C1 segment of cervical spinal cord (tissue), 14 donors: ENCODE data around the gene PFDN4.
A peak's percentile ranks its signal among the peaks of the same experiment; 100 is the strongest.

Source experiments
- DNase-seq, 14 donors: peaks; one replicate each; lab custom pipeline; 2025; lab: John Stamatoyannopoulos, UW

Gene PFDN4

DNA sequence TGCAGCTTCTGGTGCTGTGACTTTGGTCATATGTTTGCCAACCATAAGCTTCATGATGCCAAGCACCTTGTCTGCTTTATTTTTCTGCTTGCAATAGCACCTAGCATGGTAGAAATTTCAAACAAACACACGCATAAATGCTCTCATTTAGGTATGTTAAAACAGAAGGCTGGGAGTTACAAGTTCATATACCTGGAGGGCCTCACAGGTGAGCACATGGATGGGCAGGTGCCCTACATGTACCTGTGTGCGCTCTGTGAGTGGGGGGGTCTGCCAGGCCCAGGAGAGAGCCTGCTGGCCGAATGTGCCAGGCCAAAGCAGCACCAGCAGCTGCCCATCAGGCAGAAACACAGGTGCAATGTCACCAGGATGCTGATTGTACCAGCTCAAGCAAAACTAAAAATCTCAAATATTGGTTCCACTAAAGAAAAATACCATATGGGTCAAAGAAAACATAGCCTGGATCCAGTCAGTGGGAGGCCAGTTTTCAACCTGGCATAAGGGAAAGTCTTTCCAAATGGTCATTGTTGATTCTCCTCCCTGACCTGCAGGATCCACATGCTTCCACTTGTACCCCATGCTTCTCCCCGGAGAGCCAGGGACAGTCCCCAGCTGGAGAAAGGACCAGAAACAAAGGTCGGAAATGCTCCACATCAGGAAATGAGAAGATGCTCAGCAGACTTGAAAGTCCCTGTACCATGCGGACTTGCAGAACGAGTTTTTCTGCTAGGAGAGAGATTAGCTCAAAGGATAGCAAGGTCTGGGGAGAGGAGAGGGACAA is 7.2 kb upstream of the PFDN4 start:
- peak in 1 of 14 donors; percentile 29 for DNase-seq

DNA sequence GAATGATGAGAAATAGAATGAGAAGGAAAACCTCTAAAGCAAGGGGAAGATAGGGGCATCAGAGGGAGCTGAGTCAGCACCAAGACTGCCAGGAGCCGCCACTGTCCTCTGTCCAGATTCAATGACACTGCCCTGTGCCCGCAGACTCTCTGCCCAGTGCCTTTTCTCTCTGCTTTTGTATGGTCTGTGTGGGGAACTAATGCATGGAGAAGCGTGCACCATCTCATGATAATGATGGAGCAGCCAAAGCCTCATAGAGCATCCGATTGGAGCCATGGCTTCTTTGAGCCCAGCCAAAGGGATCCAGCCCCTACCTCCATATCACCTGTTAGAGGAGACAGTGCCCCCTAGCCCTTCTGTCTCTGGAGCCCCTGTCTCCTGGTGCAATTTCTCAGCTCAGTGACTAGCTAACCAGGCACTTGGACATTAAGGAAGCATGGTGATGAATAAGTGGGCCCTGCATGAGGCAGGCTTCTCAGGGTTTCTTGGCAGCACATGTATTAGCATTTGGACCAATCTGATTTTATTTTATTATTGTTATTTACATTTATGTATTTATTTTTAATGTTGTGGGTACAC is 6.5 kb upstream of the PFDN4 start:
- no peak for DNase-seq

DNA sequence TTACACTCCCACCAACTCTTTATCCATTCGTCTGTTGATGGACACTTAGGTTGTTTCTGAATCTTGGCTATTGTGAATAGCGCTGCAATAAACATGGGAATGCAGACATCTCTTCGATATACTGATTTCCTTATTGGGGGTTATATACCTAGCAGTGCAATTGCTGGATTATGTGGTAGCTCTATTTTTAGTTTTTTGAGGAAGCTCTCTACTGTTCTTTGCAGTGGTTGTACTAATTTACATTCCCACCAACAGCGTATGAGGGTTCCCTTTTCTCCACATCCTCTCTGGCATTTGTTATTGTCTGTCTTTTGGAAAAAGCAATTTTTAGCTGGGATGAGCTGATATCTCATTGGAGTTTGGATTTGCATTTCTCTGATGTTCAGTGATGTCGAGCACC is 4.6 kb upstream of the PFDN4 start:
- no peak for DNase-seq

DNA sequence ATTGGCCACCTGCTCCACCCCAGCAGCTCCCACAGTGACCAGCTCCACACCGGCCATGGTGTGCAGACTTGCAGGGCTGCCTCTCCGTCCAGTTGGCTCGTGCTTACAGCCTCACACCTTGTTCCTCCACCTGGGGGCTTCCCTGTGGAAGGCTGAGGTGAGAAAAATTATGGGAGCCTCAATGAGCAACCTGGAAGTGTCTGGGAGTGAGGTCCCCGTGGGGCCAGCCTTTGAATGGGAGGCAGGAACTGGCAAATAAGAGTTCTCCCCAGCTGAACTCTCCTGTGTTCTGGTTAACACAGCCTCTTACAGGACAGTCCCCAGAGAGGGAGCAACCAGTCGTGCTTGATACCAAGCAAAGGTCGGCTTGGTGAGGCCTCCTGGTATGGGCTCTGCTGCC is 3.8 kb upstream of the PFDN4 start:
- DNase-seq = no peak

DNA sequence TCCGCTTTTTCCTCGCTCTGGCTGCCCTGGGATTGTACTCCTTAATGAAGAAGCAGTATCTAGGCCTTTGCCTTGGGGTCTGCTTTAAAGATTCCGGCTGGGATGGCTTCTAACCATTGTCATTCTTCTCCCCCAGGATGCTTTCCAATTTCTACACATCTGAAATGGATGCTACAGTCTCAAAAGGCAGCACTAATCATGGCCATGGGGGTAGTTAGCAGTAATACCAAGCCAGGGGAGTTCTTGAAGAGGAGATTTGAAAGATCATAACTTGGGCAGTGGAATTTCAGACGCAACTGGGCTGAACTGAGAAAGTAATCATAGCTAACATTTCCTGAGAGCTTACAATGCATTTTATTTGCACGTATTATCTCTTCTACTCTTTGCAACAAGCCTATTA is 3.4 kb upstream of the PFDN4 start:
- no peak for DNase-seq

DNA sequence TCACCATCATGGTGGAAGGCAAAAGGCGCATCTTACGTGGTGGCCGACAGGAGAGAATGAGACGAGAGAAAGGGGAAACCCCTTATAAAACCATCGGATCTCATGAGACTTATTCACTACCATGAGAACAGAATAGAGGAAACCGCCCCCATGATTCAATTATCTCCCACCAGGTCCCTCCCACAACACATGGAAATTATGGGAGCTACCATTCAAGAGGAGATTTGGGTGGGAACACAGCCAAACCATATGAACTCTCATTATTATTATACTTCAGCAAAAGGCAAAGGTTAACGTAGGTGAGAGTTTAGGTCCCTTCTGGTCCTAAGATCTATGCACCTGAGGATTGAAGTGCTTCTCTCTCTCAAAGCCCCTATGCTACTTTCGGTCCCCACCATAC is 2.4 kb upstream of the PFDN4 start:
- DNase-seq = no peak

DNA sequence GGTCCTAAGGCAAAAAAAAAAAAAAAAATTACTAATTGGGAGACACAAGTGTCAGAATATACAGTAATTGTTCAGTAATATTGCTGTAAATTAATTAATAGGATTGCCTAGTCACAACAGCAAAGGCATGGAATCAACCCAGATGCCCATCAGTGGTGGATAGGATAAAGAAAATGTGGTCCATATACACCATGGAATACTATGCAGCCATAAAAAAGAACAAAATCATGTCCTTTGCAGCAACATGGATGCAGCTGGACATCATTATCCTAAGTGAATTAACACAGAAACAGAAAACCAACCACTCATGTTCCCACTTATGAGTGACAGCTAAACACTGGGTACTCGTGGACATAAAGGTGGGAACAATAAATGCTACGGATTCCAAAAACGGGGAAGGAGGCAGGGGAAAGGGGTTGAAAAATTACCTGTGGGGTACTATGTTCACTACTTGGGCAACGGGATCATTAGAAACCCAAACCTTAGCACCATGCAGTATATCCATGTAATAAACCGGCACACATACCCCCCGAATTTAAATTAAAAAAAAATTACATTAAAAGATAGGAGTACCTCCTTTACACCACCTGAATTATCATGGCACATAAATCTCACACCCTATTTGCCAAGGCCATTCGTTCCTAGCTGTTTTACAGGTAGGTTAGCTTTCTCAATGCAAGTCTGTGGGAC is 689 bp upstream of the PFDN4 start:
- DNase-seq = no peak

DNA sequence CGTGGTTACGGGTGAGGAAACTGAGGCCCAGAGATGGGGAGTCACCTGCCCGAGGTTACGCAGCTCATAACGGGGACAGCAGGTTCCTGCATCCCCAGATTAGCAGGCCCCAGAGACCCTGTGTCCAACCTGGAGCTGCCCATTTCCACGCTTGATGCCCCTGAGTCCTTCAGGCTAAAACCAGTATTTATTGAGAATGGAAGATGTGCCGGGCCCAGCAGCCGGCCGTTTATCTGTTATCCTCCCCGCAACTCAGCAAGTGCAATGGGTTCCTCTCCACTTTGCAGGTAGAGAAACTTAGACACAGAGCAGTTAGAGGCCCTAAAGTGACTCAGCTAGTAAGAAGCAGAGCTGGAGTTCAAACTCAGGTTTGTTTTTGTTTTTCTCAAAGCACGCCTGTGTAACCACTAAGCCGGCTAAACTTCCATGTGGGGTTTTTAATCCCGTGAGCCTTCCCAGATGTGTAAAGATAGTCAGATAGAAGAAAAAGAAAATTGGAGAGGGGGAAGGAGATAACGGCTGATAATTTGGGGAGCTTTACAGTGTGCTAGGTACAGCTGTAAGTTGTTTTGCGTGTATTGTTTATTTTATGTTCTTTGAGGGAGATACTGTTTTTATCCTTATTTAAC is 775 bp downstream of the PFDN4 start:
- peak in 2 of 14 donors; percentile 56 to 60 for DNase-seq

DNA sequence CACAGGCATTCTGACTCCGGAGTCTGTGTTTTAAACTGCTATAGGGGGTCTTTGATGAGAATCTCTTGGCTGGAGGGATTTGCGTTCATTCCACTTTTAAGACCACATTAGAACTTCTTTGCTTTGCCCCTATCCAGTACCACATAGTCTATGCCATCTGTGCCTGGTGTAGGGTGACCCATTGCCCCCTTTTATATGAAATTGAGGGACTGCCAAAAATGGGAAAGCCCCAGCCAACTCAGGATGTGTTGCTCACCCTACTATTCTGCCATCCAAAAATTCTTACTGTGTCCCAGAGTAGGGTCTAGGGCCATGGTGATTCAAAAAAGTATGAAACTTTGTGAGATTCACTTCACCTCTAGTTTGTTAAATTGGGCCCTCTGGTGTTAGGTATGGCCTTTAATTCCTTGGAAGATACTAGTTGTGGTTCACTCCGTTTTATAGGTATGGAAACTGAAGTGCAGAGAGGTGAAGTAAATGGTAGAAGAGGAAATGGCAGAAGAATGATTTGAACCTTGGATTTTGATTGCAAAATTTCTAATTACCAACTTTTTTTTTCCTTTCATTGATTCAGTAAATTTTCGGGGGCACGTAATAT is 1.4 kb downstream of the PFDN4 start:
- DNase-seq = no peak

DNA sequence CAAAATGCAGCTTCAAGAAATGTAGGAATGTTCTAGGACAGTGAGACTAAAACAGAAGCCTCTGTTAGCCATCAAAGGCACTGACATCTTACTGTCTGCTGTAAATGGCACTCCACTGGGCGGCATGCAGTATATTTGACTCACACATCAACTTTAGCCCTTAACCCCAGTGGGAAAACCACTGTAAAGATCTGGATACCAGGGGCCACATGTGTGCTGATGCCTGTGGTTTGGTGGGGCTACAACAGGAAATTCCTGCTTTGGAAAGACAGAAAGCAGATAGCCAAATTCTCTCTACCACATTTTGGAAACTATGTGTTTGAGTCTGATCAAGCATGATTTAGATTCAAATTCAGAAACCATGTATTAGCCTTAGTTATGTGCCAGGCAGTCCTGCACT is 4.3 kb downstream of the PFDN4 start:
- DNase-seq = no peak

DNA sequence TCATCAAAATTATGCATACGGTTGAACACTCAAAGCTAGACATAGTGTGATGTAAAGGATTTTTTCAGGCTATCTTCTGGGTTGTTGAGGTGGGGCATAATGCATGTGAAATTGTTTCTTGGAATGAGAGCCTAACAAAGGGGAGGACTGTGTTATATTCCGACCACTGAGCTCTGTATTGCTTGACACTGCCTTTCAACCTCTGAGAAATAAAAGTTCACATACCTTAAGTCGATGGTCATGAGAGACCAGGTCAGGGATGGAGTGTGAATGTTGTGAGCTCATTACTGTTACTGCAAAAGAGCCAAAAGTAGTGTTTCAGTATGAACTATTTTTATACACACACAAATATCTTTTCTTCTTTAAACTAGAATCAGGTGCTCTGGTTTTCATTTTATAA is 5.0 kb downstream of the PFDN4 start:
- no peak for DNase-seq

DNA sequence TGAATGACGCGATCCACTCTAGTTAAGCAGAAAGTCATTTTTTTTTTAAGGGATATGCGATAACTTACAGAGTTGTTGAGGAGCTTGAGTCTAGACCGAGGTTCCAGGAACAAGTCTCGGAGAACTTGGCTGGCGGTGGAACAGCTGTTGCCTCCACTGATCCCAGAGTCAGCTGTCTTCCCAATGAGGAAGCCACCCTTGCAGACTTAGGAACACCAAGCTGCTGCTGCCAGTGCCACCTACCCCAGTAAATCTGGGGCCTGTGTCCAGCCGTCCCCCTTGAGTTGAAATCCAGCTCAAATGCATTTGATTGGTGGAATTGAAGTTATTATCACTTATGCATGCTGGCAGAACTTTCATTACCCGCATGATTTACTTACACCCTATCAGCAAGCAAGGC is 6.7 kb downstream of the PFDN4 start:
- no peak for DNase-seq

DNA sequence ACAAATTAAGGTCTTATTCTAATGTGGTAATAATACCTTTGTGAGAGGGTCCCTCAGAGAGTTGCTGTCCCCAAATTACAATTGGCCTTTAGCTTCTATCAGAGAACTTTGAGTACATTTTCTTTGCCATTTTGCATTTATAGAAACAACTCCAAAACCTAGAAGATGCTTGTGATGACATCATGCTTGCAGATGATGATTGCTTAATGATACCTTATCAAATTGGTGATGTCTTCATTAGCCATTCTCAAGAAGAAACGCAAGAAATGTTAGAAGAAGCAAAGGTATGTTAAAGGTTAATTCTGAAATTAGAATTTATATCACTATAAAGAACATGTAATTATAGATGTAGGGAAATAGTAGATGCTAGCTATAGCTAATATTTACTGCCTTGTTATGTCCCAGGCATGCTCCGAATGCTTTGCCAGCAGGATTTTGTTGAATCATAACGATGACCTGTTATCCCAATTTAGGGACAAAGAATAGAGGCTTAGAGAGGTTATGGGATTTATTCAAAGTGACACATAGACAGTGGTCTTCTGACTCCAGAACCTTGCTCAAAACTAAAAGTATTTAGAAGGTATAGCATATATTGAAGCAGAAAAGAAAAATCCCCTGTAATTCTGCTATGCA is 7.4 kb downstream of the PFDN4 start:
- DNase-seq = no peak

DNA sequence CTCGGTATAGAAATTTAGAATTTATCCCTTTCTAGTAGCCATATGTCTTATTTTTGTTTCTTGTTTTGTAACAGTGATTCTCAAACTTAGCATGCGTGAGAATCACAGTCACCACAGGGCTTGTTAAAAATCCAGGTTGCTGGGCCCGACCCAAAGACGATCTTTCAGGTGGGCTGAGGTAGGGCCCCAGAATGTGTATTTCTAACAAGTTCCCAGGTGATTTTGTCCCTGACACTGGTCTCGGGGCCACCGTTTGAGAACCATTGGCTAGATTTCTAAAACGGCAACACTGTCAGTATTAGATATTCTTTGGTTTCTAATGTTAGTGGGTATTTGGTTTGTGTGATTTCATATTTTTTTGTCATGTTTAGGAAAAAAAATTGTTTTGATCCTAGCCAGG is 9.9 kb downstream of the PFDN4 start:
- DNase-seq = no peak

DNA sequence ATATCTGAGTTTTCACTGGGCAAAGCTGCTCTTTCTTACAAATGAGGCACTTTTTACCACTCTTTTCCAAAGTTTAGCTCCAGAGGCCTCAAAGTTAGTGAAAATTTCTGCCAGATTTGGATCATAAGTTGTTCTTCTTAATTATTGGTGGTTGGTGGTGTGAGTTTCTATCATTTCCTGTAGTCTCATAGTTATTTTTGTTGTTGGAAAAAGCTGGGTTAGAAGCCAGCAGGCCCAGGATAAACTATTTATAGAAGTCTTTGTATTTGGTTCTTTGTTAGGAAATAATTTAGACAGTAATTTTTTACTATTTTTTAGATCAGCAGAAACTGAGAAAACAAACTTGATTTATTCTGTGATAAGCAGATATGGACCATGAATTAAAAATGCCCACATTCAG is 10.6 kb downstream of the PFDN4 start:
- no peak for DNase-seq

DNA sequence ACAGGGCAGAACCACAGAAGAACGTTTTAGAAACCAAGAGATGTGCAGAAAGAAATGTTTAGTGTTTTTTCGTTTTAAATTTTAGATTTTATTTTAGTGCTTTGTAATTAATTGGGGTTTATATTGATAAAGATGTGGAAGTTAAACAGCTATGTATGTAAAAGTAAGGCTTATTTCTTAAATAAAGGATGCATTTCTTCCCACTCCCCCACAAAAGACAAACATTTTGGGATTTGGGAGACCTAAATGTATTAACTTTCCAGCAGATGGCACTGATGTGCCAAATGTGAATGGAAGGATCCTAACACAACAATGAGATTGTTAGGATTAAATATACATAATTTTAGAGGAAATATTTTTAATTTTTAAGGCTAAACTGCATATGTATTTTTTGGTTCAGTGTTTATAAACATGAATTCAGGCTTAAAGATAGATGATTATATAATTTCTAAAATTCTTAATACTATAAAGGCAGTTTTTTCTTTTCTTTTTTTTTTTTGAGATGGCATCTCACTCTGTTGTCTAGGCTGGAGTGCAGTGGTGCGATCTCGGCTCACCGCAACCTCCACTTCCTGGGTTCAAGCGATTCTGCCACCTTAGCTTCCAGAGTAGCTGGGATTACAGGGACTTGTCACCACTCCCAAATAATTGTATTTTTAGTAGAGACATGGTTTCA is 12.0 kb downstream of the PFDN4 start:
- no peak for DNase-seq

DNA sequence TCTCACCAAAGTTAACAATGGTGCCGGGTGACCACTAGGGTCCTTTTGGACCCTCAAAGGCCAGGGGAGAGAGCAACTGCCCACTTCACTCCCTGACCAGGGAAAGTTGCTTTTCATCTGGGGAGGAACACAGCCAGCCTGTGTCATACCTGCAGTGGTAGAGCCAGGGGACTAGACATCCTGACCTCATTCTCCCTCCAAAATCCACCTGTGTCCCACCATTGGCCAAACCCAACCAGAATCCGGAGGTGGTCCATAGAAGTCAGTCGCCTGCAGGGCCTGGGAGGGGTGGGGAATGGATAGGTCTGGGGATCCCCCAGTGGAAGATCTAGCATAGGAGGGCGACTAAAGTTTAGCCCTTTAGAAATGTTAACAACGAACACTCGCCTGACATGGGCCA is 12.8 kb downstream of the PFDN4 start:
- no peak for DNase-seq

DNA sequence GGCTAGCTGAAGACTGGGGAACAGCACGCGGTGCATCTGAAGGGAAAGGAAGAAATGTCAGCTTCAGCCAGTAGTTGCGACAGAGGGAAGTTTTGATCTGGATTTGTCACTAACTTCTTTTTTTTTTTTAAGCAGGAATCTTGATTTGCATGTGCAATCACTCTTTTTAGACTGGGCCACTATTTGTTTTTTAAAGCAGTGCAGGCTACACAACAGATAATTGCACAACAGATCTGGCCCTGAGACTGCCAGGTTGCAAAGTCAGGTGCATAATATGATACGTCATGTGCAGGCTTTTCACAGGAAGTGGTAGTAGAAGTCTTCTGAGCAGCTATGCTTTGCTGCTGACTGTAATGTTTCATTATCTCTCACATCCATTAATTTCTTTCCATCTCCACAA is 13.5 kb downstream of the PFDN4 start:
- DNase-seq = no peak

DNA sequence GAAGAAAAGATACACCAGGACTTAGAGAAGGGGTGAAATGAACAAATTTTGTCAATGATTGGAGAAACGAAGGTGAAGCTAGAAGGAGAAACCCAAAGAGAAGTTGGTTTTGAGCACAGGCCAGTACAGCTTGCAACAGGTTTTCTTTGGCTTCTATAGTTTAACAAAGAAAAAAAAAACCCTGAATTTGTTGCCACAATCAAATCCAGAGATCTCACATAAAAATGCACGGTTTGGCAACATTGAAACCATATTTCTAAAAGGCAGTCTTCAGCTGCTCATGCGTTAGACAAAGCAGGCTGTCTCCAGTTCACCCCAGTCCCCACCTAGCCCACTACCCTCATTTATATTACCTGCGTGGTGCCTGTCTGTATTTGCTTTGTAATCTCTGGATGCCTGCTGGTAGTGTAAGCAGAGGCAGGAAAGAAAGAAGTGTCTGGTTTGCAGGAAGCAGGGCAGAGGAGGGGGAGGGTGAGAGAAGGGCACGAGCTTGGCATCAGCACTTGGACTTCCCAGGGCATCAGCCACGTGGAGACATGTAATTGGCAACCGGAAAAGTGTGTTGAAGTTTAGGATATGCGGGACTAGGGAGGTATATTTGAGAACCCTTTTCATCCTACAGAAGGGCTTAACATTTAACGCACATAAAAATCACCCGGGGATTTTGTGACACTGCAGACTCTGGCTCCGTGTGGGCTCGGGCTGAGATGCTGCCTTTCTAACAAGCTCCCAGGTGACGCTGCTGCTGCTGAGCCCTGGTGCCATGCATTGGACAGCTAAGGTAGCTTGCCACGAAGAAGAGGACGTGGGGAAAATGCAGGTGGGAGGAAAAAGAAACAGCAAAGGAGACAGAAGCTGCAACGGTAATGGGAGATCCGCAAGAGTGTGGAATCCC is 14.4 kb downstream of the PFDN4 start:
- no peak for DNase-seq

DNA sequence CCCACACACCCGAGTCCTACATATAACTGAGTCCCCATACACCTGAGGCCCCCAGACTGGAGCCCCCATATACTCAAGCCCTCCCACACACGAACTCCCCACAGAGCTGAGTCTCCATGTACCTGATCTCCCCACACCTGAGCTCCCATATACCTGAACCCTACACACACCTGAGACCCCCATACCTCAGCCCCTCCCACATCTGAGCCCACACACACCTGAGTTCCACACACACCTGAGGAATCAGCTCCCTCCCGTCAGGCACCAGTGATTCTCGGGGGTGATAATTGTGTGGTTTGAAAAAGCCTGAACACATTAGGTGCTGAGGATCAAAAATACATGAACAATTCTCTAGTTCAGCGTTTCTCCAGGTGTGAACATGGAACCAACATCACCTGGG is 15.4 kb downstream of the PFDN4 start:
- DNase-seq = no peak
